HL-60/S4 treated with phorbol 12-myristate 13-acetate at 8.2 ng/mL for 4 days and 3 days (cell line): ENCODE measurements around the gene ZNF581.

Experiments used
- in situ Hi-C: fragments of 300-500 bp; cut with MboI; formaldehyde crosslinking; loops from 2 replicates; pipeline ENCODE4 v1.15.0; 2022; ENCODE audit warnings: low sequenced_read_pairs

Gene ZNF581

DNA sequence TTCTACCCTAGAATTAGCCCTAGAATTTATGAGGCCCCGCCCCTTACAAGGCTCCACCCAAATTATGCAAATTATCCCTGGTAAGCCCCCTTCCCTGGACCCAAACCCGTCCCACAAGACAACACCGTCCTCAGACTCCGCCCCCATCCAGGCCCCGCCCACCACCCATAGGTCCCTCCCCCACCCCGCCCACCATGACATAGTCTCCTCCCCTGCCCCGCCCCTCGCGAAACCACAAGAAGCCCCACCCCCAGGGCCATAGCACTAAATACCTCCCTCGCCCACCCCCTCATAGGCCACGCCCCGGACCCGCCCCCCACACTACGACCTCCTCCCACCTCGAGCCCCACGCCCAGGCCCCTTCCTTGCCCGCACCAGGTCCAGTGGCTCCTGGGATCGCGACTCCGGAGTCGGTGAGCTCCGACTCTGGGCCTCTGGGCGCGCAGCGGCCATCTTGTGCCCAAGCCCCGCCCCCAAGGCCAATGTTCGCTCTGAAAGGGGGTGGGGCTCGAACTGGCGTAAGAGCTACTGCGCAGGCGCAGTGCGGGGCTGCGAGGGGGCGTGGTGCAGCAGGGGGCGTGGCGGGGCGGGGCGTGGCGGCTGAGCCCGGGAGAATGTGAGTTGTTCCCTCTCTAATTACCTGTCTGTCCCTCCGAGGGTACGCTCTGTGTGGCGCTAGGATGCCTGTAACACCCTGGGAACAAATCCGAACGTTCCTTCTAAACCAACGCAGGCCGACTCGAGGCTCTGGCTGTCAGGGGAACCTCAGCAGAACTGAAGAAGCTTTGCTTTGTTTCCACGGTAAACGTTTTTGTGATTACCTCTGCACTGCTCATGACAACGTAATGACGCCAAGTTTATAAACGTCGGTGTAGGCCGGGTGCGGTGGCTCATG, 19.1 kb upstream of the ZNF581 start, which contains the start of gene ZNF784:
Gene ZNF784, minus strand, starts transcription at position 458 of the 895 bp plus-strand sequence. Its CDS starts 5 bp downstream, at position 453.
- in situ Hi-C loops = loop anchor here (10.0 kb wide), 1 partner anchor 110 kb away; no protein-coding TSS in a partner anchor

DNA sequence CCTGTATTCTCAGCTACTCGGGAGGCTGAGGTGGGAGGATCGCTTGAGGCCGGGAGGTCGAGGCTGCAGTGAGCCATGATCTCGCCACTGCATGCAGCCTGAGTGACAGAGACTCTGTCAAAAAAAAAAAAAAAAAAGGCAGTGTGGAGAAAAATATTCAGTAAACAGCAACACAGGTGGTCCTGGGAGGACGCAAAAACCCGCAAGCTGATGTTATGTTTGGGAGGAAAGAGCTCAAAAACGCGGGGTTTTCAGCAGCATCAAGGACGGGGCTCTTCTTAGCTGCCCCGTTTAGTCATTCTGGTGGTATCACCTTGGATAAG, 18.5 kb upstream of the ZNF581 start:
- in situ Hi-C loops = loop anchor here (10.0 kb wide), 1 partner anchor 110 kb away; no protein-coding TSS in a partner anchor

DNA sequence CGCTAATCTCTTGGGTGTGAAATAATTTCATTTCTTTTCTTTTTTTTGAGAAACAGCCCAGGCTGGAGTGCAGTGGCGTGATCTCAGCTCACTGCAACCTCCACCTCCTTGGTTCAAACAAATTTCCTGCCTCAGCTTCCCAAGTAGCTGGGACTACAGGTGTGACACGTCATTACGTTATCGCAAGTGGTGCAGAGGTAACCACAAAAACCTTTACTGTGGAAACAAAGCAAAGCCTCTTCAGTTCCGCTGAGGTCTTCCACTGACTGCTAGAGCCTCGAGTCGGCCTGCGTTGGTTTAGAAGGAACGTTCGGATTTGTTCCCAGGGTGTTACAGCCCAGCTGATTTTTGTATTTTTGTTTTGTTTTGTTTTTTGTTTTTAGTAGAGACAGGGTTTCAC, 17.1 kb upstream of the ZNF581 start:
- in situ Hi-C loops = loop anchor here (10.0 kb wide), 1 partner anchor 112 kb away; no protein-coding TSS in a partner anchor

DNA sequence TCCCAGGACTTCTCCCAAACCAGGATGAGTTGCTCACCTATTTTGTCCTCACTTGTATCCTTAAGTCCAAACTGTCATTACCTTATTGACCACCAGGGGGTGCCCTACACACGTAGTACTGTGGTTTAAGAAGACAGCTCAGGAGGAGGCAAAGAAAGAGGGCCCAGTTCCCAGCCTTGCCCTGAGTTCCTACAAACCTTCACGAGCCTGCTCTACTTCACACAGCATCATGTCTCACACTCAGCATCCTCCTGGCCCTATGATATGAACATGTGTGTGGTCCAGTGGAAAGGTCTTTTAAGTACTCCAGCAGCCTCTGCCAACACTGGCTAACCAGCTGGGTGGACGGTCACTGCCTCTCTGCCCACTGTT, 11.0 kb upstream of the ZNF581 start:
- in situ Hi-C loops = no loop called here

DNA sequence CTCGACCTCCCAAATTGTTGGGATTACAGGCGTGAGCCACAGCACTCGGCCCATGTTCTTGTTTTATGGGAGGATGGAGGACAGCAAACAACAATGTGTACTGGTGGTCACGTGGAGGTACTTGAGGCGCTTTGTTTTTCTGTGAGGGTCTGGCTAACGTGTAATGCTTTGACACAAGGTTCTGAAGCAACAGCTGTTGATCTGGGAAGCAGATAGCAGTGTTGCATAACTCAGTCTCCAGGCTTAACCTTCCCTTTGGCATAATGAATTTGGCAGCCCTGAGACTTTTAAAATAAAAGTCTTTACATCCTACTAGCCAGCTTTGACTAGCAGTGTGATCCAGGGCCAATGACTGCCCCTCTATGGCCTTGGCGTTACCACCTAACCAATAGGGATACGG, 9.6 kb upstream of the ZNF581 start:
- in situ Hi-C loops = no loop called here

DNA sequence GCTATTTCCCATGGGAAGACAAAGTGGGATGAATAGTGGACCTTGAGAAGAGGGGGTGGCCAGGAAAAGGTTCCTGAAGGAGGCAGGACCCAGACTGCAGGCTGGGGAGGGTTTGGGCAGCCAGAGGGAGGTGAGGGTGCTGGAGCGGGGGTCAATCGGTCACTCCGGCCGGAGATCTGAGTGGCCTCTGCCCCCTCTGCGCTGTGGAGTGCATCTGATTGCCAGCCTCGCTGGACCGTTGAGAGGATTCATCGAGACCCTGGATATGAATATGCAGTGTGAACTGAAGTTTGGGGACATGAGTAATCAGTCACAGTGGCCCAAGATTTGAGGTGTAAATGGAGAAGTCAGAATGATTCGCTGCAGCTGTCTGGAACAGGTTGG, 8.1 kb upstream of the ZNF581 start:
- in situ Hi-C loops = no loop called here

DNA sequence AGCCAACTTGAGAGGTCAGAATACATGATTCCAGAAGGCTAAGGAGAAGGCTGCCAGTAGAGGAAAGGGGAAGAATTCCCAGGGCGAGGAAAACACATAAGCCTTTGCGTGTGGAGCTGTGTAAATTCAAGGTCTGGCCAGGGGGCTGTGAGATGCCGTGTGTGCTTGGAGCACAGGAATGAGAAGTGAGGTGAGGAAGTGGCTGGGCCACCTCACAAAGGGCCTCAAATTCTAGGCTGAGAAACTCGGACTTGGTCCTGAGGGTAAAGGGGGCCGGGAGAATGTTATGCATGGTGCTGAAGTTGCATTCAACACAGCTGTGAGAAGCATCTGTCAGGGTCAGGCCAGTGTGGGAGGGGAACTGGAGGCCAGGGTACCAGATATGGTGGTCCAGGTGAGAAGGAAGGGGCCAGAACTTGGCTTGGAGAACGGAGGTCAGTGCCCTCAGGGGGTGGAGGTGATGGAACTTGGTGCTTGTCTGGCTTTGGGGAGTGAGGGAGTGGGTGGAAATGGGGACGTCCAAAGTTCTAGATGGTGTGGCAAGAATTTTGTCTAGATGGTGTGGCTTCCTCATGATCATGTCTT, 7.5 kb upstream of the ZNF581 start:
- in situ Hi-C loops = no loop called here

DNA sequence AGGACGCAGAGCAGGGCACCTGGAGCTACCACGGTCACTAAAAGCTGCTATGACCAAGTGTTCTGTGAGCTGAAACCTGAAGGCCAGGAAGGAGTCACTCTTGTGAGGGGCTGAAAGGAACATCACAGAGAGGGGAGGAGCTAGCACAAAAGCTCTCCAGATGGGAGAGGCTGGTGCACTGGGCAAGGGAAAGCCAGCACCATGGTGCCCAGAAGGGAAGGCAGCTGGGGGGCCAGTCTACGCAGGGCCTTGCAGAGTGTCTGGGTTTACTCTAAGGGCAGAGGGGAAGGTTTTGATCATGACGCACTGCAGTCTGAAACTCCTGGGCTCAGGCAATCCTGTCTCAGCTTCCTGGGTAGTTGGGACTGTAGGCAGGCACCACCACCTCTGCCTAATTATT, 6.7 kb upstream of the ZNF581 start:
- in situ Hi-C loops = no loop called here

DNA sequence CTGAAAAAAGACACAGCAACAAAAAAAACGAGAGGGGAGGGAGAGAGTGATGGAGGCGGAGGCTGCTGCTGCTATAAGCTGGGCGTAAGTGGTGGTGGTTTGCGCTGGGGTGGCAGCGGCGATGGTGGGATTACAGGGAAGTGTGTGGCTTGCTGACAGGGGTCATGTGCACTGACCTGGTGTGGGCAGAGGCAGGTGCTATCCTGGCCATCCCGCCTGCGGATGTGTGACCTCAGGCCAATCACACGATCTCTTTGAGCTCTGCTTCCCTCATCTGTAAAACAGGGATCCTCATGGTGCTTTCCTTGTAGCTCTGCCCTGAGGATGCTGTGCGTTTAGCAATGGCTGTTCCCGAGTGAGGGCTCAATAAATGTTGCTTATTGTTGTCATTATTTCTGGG, 5.9 kb upstream of the ZNF581 start:
- in situ Hi-C loops = no loop called here

DNA sequence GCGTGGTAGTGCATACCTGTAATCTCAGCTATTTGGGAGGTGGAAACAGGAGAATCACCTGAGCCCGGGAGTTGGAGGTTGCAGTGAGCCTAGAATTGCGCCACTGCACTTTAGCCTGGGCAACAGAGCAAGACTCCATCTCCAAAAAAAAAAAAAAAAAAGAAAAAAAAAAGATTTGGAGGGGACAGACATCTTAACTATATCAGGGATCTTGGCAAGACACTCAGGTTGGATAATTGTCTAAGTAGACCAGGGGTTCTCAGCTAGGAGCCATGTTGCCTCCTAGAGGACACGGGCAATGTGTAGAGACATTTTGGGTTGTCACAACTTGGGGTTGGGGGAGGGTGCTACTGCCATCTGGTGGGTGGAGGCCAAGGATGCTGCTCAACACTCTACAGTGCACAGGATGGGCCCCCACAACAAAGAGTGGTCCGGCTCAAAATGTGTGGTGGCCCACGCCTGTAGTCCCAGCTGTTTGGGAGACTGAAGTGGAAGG, 4.5 kb upstream of the ZNF581 start:
- in situ Hi-C loops = no loop called here

DNA sequence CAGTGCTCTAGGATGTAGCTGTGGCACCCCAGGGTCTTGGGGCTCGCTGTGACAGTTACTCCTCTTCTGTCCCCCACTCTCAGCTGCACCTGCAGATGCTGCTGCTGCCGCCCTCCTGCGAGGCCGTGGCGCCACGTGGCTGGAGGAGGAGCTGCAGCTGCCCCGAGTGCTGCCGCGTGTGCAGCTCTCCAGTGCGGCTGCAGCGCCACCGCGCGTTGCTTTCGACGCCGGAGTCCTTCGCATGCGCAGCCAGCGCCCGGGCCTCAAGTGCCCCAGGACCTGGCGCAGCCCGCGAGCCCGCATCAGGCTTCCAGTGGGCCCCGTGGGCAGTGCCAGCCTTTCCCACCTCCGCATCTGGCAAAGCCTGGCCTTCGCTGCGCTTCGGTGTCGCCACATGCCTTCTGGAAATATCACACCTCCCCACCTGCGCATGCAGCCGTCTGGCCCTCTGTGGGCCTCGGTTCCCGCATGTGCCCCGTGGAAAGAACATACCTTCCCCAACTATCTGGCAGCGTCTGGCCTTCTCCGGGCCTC, 3.3 kb upstream of the ZNF581 start:
- in situ Hi-C loops = no loop called here

DNA sequence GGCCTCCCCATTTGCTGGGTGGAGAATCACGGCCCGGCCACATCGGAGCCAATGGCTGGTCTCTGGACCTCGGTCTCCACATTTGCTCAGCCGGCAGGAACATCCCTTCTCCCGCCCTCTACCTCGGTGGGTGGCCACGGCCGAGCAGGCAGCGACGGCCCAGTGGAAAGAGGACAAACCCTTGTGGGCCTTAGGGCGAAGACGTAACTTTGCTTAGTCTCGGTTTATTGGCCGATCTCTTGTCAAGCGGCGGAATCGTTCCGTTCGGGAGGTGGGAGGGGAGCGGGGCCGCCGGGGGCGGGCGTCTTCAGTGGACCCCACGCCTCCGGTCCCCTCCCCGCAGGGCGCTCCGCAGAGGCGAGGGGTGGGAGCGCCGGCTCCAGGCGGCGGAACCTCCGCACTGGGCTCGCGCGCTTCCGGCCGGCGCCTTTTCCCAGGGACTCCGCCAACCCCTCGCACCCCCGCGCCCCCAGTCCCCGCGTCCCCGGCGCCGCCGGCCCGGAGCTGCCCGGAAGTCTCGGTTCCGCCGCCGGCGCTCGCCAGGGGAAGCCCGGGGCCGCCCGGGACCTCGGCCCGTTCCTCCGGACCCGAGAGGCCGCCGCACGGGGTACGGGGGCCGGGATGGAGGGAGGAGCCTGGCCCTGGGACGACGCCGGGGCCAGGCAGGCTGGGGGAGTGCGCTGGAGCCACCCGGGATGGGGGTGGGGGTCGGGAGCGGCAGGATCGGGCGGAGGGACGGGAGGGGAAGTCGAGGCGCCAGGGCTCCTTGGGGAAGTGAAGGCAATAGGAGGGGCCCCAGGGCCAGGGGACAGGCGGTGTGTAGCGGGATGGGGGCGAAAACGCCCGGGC, 2.6 kb upstream of the ZNF581 start, which contains the start of gene ZNF580:
Gene ZNF580, plus strand, starts transcription at position 426 of the 849 bp plus-strand sequence. CDS start 1,507 bp downstream, outside the sequence.
- in situ Hi-C loops = no loop called here

DNA sequence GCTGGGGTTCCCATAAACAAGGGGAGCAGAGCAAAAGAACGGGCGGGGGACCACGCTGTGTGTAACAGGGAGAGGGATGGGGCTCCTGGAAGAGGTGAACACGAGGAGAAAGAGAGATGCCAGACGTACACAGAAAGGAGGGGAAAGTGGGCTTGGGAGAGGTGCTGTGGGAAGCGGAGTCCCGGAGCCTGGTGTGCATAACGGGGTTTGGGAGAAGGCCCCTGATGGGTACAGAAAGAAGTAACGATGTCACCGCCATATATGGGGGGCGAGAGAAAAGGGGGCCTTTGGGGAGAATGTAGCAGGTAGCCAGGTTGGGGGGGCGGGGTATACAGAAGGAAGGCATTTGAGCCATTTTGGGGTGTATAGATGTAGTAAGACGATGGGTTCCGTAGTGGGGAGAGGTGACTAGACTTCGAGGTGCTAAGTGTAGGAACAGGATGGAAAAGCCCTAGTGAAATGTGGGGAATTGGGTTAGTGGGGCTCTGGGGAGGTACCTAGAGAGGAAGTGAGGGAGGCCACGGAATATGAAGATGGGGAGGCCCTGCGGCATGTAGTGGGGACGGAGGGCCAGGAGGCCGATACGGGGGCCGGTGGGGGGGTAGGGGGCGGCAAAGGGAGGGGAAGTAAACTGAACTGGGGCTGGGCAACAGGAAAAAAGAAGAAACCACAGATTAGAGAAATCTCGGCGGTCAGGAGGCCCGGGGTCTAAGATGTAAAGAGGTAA, 1.9 kb upstream of the ZNF581 start:
- in situ Hi-C loops = no loop called here

DNA sequence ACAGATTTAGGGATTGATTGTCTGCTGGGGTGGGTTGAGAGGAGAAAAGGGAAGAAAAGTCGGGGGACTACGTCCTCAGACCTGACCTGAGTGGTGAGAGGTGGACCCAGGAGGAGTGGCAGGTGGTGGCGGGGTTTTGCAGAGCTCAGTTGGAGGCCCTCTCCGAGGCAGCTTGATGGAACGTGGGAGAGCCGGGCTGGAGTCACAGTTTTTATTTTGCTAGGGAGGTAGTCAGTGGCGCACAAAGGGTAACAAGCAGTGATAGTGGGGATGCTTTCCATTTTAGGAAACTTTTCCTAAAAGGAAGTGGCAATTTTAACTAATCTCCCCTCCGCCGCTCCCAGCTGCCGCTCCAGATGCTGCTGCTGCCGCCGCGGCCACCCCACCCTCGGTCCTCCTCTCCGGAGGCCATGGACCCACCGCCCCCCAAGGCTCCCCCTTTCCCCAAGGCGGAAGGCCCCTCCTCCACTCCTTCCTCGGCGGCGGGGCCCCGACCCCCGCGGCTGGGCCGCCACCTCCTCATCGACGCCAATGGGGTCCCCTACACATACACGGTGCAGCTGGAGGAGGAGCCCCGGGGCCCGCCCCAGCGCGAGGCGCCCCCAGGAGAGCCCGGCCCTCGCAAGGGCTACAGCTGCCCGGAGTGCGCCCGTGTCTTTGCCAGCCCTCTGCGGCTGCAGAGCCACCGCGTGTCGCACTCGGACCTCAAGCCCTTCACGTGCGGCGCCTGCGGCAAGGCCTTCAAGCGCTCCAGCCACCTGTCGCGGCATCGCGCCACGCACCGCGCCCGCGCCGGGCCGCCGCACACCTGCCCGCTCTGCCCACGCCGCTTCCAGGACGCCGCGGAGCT, 1.1 kb upstream of the ZNF581 start:
- in situ Hi-C loops = no loop called here

DNA sequence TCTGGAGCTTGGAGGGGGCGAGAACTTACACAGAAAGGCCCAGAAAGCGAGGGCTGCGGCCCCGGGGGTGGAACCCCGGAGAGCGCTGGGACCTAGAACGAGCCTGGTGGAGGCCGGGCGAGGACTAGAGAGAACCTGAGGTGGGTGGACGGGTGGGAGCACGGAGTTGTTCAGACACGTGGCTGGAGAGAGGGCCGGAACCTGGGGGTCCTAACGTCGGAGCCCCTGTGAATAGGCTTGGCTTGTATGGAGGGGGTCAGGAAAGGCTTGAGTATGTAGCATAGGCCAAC, 383 bp downstream of the ZNF581 start:
- in situ Hi-C loops = no loop called here

DNA sequence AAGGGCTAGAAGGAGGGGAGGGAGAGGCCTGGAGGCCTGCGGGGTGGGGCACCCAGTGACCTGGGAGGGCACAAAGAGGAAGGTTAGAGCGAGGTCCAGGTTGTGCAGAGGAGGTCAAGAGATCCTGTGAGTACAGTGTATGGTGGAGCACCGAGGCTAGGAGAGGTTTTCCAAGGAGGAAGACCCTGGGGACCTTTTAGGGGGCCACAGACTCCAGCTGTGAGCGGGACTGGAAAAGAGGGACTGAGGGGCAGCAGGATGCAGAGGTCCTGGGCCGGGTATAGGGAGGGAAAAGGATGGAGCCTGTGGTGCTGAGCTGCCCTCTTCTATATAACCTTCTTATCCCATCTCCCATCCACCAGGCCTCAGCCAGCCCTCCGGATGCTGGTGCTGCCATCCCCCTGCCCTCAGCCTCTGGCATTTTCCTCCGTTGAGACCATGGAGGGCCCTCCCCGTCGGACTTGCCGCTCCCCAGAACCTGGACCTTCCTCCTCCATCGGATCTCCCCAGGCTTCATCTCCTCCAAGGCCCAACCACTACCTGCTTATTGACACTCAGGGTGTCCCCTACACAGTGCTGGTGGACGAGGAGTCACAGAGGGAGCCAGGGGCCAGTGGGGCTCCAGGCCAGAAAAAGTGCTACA, 863 bp downstream of the ZNF581 start:
- in situ Hi-C loops = no loop called here

DNA sequence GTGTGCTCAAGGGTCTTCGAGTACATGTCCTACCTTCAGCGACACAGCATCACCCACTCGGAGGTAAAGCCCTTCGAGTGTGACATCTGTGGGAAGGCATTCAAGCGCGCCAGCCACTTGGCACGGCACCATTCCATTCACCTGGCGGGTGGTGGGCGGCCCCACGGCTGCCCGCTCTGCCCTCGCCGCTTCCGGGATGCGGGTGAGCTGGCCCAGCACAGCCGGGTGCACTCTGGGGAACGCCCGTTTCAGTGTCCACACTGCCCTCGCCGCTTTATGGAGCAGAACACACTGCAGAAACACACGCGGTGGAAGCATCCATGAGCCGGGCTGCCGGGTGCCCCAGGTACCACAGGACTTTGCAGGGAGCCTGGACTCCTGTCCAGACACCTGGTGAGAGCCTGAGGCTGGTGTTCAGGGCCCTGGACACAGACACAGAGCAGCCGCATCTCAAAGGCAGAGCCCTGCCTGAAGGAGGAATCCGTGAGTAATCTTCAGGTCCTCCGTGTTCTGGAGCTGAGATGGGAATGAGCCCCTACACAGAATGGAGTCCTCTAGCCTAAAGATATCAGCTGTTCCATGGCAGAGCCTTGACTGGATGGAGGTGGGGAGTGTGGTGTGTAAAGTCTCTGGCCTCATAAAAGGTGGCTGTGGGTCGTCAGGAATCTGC, 1.5 kb downstream of the ZNF581 start:
- in situ Hi-C loops = no loop called here

DNA sequence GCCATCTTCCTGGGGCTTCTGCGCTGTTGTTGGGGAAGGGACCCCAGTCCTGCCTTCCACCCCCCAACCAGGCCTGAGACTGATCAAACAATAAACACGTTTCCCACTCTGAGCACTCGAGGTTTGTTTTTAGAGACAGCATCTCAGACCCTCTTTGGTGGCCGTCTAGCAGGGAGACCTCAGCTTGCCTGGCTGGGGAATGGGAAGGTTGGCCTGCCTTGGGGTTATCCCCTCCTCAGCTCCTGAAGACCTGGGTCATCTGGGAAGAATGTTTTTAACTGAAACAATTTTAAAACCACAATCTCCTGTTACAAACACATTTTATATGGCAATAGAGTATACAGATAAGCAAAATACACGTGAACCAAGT, 2.0 kb downstream of the ZNF581 start:
- in situ Hi-C loops = no loop called here
